Effector CD8-positive, alpha-beta T cell (primary cell): Measurements from ENCODE around the gene TMEM273.

Source experiments
- DNase-seq: peaks from one replicate; lab custom pipeline; 2025; lab: John Stamatoyannopoulos, UW

The TMEM273 gene

GRCh38 chr10:49116509-49117375 lies 71.4 kb downstream of the TMEM273 start:
- DNase-seq: no peak

- DNase-seq: no peak
These were observed 72.2 kb downstream of the TMEM273 start for GRCh38 chr10:49115796-49116508.

DNA sequence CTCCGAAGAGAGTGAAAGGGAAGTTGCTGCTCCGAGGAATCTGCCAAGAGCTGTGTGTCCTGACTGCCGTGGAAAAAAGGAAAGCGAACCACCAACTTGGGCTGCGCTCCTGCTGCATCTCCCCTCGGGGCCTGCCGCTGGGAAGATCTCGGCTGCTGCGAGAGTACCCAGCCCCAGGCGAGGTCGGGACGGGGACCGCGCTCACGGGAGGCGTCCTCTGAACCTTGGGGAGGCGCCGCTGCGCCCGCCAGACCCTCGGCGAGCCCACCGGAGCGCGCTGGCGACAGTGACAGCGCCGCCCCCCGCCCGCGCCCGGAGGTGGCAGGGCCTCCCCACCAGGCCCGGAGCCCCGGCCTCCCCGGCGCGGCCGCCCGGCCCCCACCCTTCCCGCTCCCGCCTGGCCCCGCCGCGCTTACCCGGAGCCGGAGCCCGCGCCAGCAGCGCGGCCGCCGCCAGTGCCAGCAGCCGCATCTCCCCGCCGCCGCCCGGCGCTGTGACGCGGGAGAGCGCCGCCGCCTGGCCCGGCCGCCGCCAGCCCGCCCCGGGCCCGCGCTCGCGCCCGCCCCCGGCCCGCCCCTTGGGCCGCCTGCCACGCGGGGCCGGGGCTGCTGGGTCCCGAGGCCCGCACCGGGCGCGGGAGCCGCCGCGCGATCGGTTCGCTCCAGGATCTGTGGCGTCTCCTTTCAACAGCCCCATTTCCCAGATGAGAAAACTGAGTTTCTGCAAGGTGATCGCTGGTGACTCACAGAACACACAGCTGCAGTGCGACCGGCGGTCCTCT lies 73.0 kb downstream of the TMEM273 start, which contains the start of gene VSTM4:
VSTM4 (minus strand) TSS at position 508 of the 781 bp plus-strand sequence; CDS start at position 471, 37 bp downstream.
- no peak for DNase-seq

DNA sequence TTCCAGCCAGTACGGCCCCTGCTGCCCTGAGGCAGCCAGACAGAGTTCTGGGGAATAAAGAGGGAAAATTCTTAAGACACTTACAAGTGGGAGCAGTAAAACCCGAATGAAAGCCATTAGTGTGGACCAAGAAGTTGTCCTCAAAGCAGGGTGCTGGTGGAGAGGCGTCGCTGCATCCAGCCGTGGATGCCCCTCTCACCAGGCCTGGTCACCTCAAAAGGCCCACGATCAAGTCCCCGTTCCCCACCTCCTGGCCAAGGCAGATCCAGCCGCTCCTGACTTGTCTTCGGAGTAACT lies 73.5 kb downstream of the TMEM273 start:
- DNase-seq: no peak

GRCh38 chr10:49113741-49114141 lies 74.5 kb downstream of the TMEM273 start:
- no peak for DNase-seq

- no peak for DNase-seq
These were observed 75.3 kb downstream of the TMEM273 start for GRCh38 chr10:49112851-49113250.

- no peak for DNase-seq
These were observed 76.1 kb downstream of the TMEM273 start for GRCh38 chr10:49112098-49112497.

DNA sequence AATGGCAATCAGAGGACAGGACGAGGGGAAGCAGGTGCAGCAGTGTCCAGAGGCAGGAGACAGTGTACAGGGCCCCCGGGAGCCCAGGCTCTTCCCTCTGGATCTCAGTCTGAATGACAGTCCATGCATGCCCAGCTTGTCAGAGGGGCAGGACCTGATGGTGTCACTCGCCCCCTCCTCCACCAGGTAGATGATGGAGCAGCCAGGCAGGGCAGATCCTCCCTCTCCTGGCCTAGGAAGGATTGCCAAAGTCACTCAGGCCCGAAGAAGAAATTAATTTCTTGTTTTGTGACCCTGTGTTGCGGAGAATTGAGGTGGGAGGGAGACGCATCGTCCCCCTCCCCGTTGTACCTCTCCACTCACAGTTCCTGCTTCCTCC lies 76.9 kb downstream of the TMEM273 start:
- no peak for DNase-seq

GRCh38 chr10:49110684-49111319 lies 77.4 kb downstream of the TMEM273 start:
- DNase-seq: no peak

DNA sequence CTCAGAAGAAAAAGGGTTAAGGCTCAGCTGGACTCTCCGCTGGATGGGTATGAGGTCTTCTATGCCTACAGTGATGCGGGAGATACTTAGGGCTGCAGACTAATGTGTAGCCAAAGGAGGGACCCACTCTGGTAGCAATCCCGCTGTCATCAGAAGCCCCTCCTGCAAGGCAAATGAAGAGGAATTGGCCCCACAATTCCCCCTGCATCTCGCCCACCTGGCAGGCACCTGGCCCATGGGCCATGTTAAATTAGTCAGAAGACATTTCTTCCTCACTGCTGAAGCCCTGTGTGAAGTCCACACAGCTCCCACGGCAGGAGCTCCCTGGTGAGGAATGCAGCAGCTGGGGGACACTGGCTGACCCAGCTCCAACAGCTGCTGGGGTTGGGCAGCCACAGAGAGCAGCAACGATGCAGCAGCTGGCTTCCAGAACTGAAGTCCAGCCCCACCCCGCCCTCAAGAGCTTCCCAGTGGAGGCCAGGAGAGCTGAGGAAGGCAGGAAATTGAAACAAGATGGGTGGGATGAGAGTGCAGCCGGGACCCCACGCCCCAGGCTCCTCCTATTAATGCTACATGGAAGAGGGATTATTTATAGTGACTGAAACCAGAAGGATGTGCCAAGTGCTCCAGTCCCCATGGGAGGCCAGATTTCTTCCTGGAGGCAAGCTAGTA lies 78.4 kb downstream of the TMEM273 start:
- no peak for DNase-seq

DNA sequence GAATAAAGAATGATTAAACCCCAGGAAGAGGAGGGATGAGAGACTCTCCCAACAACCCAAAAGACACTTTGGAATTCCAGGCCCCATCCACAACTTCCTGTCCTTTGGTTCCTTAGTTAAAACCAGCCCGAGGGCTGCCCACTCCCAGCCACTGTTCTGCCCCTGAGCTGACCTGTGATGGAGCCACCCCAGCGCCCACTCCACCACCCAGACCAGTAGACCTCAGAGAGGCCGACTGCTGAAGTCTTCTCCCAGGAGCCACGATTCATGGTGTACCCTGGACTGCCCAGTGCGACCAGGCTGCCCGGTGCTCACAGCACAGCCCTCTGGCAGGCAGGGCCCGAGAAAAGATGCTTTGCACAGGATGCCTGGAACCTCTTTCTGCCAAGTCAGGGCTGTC lies 79.5 kb downstream of the TMEM273 start:
- no peak for DNase-seq

DNA sequence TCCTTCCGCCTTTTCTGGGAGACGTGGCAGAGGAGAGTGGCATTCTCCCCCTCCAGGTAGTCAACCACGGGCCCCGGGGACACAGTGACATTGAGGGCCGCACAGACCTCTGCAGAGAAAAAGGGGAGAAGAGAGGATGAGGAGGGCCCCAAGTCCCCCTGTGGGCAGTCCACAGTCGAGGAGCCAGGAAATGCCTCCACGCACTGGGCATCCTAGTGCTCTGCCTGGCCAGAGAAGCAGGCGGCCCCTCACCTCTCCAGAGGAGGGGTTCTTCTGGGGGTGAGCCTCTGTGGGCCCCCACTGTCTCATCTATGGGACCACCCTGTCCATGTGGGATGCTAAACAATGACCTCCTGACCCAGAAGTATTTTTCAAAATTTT lies 80.3 kb downstream of the TMEM273 start:
- DNase-seq: no peak

GRCh38 chr10:49107111-49107886 lies 80.9 kb downstream of the TMEM273 start:
- DNase-seq: no peak

DNA sequence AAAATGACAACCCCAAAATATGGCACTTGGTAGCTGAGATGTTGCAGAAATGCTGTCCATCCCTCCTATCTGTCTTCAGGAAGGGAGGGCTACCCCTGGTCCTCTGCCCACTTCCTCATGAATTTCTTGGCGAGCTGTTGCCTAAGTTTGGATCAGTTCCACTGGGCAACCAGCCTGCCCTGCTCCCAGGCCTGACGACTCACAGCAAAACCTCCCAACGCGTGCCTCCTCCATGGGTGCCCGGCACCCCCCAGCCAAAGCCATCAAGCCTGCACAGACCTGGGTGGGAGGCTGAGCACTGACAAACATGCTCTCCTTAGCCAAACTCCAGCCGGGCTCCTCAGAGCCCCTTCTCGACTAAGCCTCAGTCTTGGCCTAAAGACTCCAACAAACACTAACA lies 81.7 kb downstream of the TMEM273 start:
- no peak for DNase-seq

GRCh38 chr10:49105076-49105475 lies 83.1 kb downstream of the TMEM273 start:
- no peak for DNase-seq
